IMR-90 (cell line): Measurements from ENCODE around the gene S1PR1.

Source experiments
- CEBPB ChIP-seq: IDR thresholded peaks from 2 replicates; pipeline ENCODE4 v1.6.1; 2012; ENCODE audit warnings: low read depth, low read length, improper control_type of control experiment
- CHD1 ChIP-seq: IDR thresholded peaks from 2 replicates; pipeline ENCODE4 v1.6.1; 2012; ENCODE audit warnings: low read depth, low read length, improper control_type of control experiment
- MXI1 ChIP-seq: IDR thresholded peaks from 2 replicates; pipeline ENCODE4 v1.6.1; 2012; ENCODE audit warnings: low read depth, mild to moderate bottlenecking, low read length, moderate library complexity, borderline replicate concordance
- POLR2A ChIP-seq: IDR thresholded peaks from 2 replicates; pipeline ENCODE4 v1.6.1; 2012; ENCODE audit warnings: mild to moderate bottlenecking, low read depth, low read length
- RCOR1 ChIP-seq: IDR thresholded peaks from 2 replicates; pipeline ENCODE4 v1.6.1; 2012; ENCODE audit warnings: mild to moderate bottlenecking, low read length, improper control_type of control experiment; ENCODE audit not compliant: insufficient replicate concordance
- TF ChIP-seq, protein P1 (sequence below): fragments of 150-350 bp; IDR thresholded peaks from 2 replicates; pipeline ENCODE4 v1.6.1; 2016; ENCODE audit warnings: low read depth, mild to moderate bottlenecking, low read length, moderate library complexity, borderline replicate concordance
- TF ChIP-seq, protein P2 (sequence below): conservative IDR thresholded peaks from 2 replicates; pipeline ENCODE4 v1.5.1; 2012; ENCODE audit warnings: mild to moderate bottlenecking, low read depth, low read length, improper control_type of control experiment
- TF ChIP-seq, protein P3 (sequence below): fragments of 150-350 bp; IDR thresholded peaks from 2 replicates; pipeline ENCODE4 v1.6.1; 2017; ENCODE audit warnings: mild to moderate bottlenecking, antibody characterized with exemption, low read length, low read depth

DNA sequence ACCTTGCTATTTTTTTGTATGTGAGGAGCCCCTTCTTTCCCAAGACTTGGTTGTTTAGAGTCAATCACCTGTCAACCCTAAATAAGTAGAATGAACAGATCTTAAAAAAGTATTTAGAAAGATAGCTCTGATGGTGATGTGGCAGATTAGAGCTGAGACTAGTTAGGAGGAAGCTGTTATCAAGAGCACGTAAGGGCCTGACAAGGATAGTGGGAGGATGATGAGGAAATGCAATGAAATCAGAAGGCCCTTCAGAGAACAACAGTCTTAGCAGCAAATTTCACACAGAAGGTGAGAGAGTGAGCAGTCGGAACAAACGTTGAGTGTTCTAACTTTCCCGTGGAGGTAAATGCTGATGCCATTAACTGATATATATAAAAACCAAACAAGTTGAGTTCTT, 15.9 kb upstream of the S1PR1 start:
- TF ChIP-seq MXI1 (no peak), RCOR1 (no peak), POLR2A (no peak), CEBPB (no peak), CHD1 (no peak)
- TF ChIP-seq, protein P1, sequence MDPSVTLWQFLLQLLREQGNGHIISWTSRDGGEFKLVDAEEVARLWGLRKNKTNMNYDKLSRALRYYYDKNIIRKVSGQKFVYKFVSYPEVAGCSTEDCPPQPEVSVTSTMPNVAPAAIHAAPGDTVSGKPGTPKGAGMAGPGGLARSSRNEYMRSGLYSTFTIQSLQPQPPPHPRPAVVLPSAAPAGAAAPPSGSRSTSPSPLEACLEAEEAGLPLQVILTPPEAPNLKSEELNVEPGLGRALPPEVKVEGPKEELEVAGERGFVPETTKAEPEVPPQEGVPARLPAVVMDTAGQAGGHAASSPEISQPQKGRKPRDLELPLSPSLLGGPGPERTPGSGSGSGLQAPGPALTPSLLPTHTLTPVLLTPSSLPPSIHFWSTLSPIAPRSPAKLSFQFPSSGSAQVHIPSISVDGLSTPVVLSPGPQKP = no peak
- TF ChIP-seq, protein P2, sequence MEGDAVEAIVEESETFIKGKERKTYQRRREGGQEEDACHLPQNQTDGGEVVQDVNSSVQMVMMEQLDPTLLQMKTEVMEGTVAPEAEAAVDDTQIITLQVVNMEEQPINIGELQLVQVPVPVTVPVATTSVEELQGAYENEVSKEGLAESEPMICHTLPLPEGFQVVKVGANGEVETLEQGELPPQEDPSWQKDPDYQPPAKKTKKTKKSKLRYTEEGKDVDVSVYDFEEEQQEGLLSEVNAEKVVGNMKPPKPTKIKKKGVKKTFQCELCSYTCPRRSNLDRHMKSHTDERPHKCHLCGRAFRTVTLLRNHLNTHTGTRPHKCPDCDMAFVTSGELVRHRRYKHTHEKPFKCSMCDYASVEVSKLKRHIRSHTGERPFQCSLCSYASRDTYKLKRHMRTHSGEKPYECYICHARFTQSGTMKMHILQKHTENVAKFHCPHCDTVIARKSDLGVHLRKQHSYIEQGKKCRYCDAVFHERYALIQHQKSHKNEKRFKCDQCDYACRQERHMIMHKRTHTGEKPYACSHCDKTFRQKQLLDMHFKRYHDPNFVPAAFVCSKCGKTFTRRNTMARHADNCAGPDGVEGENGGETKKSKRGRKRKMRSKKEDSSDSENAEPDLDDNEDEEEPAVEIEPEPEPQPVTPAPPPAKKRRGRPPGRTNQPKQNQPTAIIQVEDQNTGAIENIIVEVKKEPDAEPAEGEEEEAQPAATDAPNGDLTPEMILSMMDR = no peak
- TF ChIP-seq, protein P3, sequence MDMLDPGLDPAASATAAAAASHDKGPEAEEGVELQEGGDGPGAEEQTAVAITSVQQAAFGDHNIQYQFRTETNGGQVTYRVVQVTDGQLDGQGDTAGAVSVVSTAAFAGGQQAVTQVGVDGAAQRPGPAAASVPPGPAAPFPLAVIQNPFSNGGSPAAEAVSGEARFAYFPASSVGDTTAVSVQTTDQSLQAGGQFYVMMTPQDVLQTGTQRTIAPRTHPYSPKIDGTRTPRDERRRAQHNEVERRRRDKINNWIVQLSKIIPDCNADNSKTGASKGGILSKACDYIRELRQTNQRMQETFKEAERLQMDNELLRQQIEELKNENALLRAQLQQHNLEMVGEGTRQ = no peak
